Measurements from ENCODE around the gene PAFAH2.

Gene PAFAH2

GRCh38 chr1:25947027-25947426 lies 50.8 kb downstream of the PAFAH2 start:
- Histone ChIP-seq H3K9me3 (ENCODE audit: control insufficient read depth, insufficient read depth, low read depth, low read length) (no peaks in the 10 kb centered on the region), H3K36me3 (ENCODE audit: control insufficient read depth in 2 of 2, insufficient read depth in 1 of 2, low read length in 2 of 2) (no peaks in the 10 kb centered on the region), H3K4me3 (ENCODE audit: low read depth, low read length) (no peak overlapping the region), H3K4me1 (ENCODE audit: control insufficient read depth, insufficient read depth, low read length) (no peaks in the 10 kb centered on the region), H3K27ac (ENCODE audit: extremely low read depth, low read depth, low read length) (no peak overlapping the region)
- TF ChIP-seq HIC1 (tag by site-specific recombination; IDR thresholded peaks at IDR 0.05), result no peak
- no peak for TF ChIP-seq SCRT2 (tag by site-specific recombination; IDR thresholded peaks at IDR 0.05)
- no peak for TF ChIP-seq ZNF10 (tag by site-specific recombination; IDR thresholded peaks at IDR 0.05)
- TF ChIP-seq KLF16 (tag by site-specific recombination; IDR thresholded peaks at IDR 0.05), result no peak
- no peak for TF ChIP-seq KLF10 (tag by site-specific recombination; IDR thresholded peaks at IDR 0.05)
- no peak for TF ChIP-seq ZNF394 (tag by site-specific recombination; IDR thresholded peaks at IDR 0.05; ENCODE audit: borderline replicate concordance)
- no peak for TF ChIP-seq OVOL3 (tag by site-specific recombination; IDR thresholded peaks at IDR 0.05)
- TF ChIP-seq, protein P1, sequence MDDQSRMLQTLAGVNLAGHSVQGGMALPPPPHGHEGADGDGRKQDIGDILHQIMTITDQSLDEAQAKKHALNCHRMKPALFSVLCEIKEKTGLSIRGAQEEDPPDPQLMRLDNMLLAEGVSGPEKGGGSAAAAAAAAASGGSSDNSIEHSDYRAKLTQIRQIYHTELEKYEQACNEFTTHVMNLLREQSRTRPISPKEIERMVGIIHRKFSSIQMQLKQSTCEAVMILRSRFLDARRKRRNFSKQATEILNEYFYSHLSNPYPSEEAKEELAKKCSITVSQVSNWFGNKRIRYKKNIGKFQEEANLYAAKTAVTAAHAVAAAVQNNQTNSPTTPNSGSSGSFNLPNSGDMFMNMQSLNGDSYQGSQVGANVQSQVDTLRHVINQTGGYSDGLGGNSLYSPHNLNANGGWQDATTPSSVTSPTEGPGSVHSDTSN (CRISPR knock-in tag; IDR thresholded peaks at IDR 0.05), result no peak
- TF ChIP-seq WT1 (tag by site-specific recombination; IDR thresholded peaks at IDR 0.05), result no peak
- ChIA-PET CTCF (interaction anchor here (0.7 kb wide), 1 partner anchor 54 kb away, joined by 3 read pairs; no protein-coding TSS in a partner anchor), POLR2A (no interaction called here)

GRCh38 chr1:25945761-25946160 lies 52.1 kb downstream of the PAFAH2 start:
- POLR2A ChIA-PET, result no interaction called here
- CTCF ChIA-PET, result no interaction called here
- Histone ChIP-seq H3K4me1 (ENCODE audit: control insufficient read depth, insufficient read depth, low read length) (no peaks in the 10 kb centered on the region), H3K9me3 (ENCODE audit: control insufficient read depth, insufficient read depth, low read depth, low read length) (no peaks in the 10 kb centered on the region), H3K36me3 (ENCODE audit: control insufficient read depth in 2 of 2, insufficient read depth in 1 of 2, low read length in 2 of 2) (no peaks in the 10 kb centered on the region), H3K27ac (ENCODE audit: extremely low read depth, low read depth, low read length) (no peak overlapping the region), H3K4me3 (ENCODE audit: low read depth, low read length) (no peak overlapping the region)
- TF ChIP-seq KLF8 (tag by site-specific recombination; IDR thresholded peaks at IDR 0.05), result no peak
- TF ChIP-seq ZNF404 (tag by site-specific recombination; IDR thresholded peaks at IDR 0.05), result no peak
- TF ChIP-seq ZNF311 (tag by site-specific recombination; IDR thresholded peaks at IDR 0.05; ENCODE audit: borderline replicate concordance), result no peak
- no peak for TF ChIP-seq ZNF473 (tag by site-specific recombination; IDR thresholded peaks at IDR 0.05)
- no peak for TF ChIP-seq ZNF704 (tag by site-specific recombination; IDR thresholded peaks at IDR 0.05)
- no peak for TF ChIP-seq PRDM10 (tag by site-specific recombination; IDR thresholded peaks at IDR 0.05)
- TF ChIP-seq ZNF514 (tag by site-specific recombination; IDR thresholded peaks at IDR 0.05), result no peak
- no peak for TF ChIP-seq SP2 (tag by site-specific recombination; IDR thresholded peaks at IDR 0.05)
- TF ChIP-seq ZNF146 (tag by site-specific recombination; IDR thresholded peaks at IDR 0.05), result no peak
- TF ChIP-seq ZNF202 (tag by site-specific recombination; IDR thresholded peaks at IDR 0.05; ENCODE audit: borderline replicate concordance), result no peak
- TF ChIP-seq, protein P2, sequence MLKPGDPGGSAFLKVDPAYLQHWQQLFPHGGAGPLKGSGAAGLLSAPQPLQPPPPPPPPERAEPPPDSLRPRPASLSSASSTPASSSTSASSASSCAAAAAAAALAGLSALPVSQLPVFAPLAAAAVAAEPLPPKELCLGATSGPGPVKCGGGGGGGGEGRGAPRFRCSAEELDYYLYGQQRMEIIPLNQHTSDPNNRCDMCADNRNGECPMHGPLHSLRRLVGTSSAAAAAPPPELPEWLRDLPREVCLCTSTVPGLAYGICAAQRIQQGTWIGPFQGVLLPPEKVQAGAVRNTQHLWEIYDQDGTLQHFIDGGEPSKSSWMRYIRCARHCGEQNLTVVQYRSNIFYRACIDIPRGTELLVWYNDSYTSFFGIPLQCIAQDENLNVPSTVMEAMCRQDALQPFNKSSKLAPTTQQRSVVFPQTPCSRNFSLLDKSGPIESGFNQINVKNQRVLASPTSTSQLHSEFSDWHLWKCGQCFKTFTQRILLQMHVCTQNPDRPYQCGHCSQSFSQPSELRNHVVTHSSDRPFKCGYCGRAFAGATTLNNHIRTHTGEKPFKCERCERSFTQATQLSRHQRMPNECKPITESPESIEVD (tag by site-specific recombination; IDR thresholded peaks at IDR 0.05), result no peak
- TF ChIP-seq REPIN1 (tag by site-specific recombination; IDR thresholded peaks at IDR 0.05; ENCODE audit: low read depth), result no peak
- no peak for TF ChIP-seq ZNF16 (tag by site-specific recombination; IDR thresholded peaks at IDR 0.05; ENCODE audit: low read depth)
- TF ChIP-seq GLIS1 (tag by site-specific recombination; IDR thresholded peaks at IDR 0.05), result no peak
- TF ChIP-seq ZFP69B (tag by site-specific recombination; IDR thresholded peaks at IDR 0.05), result no peak
- TF ChIP-seq ZNF623 (tag by site-specific recombination; IDR thresholded peaks at IDR 0.05), result no peak
